Fibroblast of skin of right biceps (primary cell): ENCODE results near the gene COL18A1.

Source experiments
- DNase-seq: peaks from one replicate; pipeline ENCODE4 v3.0.0-alpha.2; 2013

Gene COL18A1

GRCh38 chr21:45470773-45471524, 66.0 kb downstream of the COL18A1 start:
- DNase-seq, result peak; percentile 84

GRCh38 chr21:45471525-45472221, 66.7 kb downstream of the COL18A1 start:
- no peak for DNase-seq

GRCh38 chr21:45472445-45473365, 67.7 kb downstream of the COL18A1 start:
- DNase-seq, result no peak

GRCh38 chr21:45473496-45474322, 68.7 kb downstream of the COL18A1 start:
- no peak for DNase-seq

- DNase-seq, result no peak
Observed at GRCh38 chr21:45474323-45474950, 69.5 kb downstream of the COL18A1 start.

- no peak for DNase-seq
Observed at GRCh38 chr21:45475004-45475685, 70.2 kb downstream of the COL18A1 start.

GRCh38 chr21:45475797-45476570, 71.0 kb downstream of the COL18A1 start:
- DNase-seq, result no peak

GRCh38 chr21:45476582-45476981, 71.6 kb downstream of the COL18A1 start:
- no peak for DNase-seq

- DNase-seq, result no peak
Observed at GRCh38 chr21:45477176-45478114, 72.5 kb downstream of the COL18A1 start.

- peak; percentile 68 for DNase-seq
Observed at GRCh38 chr21:45478115-45478801, 73.3 kb downstream of the COL18A1 start.

GRCh38 chr21:45478816-45479669, 74.1 kb downstream of the COL18A1 start:
- DNase-seq, result no peak

- DNase-seq, result no peak
Observed at GRCh38 chr21:45479691-45480675, 75.0 kb downstream of the COL18A1 start.

GRCh38 chr21:45480701-45481500, 75.9 kb downstream of the COL18A1 start:
- DNase-seq, result no peak

- DNase-seq, result no peak
Observed at GRCh38 chr21:45481566-45481965, 76.6 kb downstream of the COL18A1 start.
